ENCODE measurements around the gene PYGB.
"Not testable (repeated sequence)": the region's sequence is repeated elsewhere in the genome, so short reads cannot be mapped to it uniquely, and the experiment has no call there.

PYGB gene

DNA sequence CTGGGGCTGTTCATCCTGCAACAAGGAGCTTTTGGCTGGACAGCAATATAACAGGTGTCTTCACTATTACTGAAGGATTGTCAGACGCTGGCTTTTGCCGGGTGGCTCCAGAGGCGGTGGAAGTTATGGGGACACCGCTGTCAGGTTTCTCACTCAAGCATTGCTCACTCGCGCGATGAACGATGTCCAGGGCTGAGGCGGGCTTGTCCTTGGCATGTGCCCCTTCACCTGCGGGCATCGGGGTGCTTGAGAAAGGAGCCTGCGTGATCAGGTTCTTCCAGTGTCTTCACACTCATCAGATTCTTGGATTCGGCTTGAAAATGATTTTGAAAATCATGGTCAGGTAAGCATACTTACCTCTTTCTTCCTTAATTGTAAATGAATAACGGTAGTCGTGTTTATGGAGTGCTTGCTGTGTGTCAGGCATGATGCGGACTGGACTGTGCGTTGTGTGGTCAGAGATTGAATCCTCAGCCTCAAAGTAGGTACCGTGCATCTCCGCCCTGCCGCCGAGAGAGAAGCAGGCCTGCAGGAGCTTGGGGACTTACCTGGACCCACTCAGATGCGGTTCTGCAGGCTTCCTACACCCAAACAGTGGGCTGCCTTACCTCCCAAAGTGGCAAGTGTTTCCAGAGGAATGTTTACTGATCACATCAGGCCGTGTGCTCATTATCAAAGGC lies 18.3 kb upstream of the PYGB start:
- TF ChIP-seq POLR2A (IDR thresholded peaks at IDR 0.05; ENCODE audit: low read depth, low read length) (no peak), POU2F2 (IDR thresholded peaks at IDR 0.05; ENCODE audit: low read depth, low read length) (no peak), POLR2AphosphoS5 (IDR thresholded peaks at IDR 0.05; ENCODE audit: low read depth, low read length) (no peak), SPI1 (IDR thresholded peaks at IDR 0.05; ENCODE audit: low read depth, low read length) (no peak), PAX5 (IDR thresholded peaks at IDR 0.05; ENCODE audit: insufficient read depth, low read length, severe bottlenecking) (no peak), TAF1 (IDR thresholded peaks at IDR 0.05; ENCODE audit: low read depth, low read length) (no peak)
- DNase-seq (ENCODE audit: insufficient read length, low spot score), result no peak
- peak; percentile 31 for FAIRE-seq

DNA sequence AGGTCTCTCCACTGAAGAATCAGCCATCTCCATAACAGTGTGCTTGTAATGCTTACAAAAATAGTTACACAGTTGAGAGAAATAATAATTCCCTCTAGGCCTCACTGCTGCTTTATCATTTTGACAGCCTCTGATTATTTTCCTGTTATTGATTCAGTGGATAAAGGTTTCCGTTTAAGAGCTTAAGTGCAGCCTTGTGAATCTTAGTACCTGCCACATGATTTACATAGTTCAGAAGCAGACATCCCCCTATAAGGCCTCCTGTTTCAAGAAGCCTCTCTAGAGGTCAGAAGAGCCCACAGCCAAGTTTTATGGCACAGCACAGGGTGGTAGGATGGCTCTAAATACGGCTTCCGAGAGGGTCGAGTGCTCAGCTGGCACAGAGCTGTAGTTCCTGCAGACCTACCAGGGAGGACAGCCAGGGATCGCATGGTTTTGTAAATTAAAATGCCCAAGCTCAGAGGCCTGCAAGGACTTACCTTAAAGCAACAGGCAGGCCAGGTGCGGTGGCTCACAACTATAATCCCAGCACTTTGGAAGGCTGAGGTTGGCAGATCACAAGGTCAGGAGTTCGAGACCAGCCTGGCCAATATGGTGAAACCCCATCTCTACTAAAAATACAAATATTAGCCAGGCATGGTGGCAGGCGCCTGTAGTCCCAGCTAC lies 17.6 kb upstream of the PYGB start:
- peak; percentile 53 for DNase-seq (ENCODE audit: insufficient read length, low spot score)
- FAIRE-seq, result peak; percentile 64
- TF ChIP-seq SPI1 (IDR thresholded peaks at IDR 0.05; ENCODE audit: low read depth, low read length), result no peak
- no peak for TF ChIP-seq POLR2A (IDR thresholded peaks at IDR 0.05; ENCODE audit: low read depth, low read length)
- no peak for TF ChIP-seq POU2F2 (IDR thresholded peaks at IDR 0.05; ENCODE audit: low read depth, low read length)

GRCh38 chr20:25233016-25233772 lies 14.7 kb upstream of the PYGB start:
- DNase-seq (ENCODE audit: insufficient read length, low spot score) (no peak), FAIRE-seq (no peak)
- TF ChIP-seq SPI1 (IDR thresholded peaks at IDR 0.05; ENCODE audit: low read depth, low read length) (no peak), PAX5 (IDR thresholded peaks at IDR 0.05; ENCODE audit: insufficient read depth, low read length, severe bottlenecking) (no peak), POLR2AphosphoS5 (IDR thresholded peaks at IDR 0.05; ENCODE audit: low read depth, low read length) (no peak), TAF1 (IDR thresholded peaks at IDR 0.05; ENCODE audit: low read depth, low read length) (no peak), POU2F2 (IDR thresholded peaks at IDR 0.05; ENCODE audit: low read depth, low read length) (no peak), POLR2A (IDR thresholded peaks at IDR 0.05; ENCODE audit: low read depth, low read length) (no peak)

DNA sequence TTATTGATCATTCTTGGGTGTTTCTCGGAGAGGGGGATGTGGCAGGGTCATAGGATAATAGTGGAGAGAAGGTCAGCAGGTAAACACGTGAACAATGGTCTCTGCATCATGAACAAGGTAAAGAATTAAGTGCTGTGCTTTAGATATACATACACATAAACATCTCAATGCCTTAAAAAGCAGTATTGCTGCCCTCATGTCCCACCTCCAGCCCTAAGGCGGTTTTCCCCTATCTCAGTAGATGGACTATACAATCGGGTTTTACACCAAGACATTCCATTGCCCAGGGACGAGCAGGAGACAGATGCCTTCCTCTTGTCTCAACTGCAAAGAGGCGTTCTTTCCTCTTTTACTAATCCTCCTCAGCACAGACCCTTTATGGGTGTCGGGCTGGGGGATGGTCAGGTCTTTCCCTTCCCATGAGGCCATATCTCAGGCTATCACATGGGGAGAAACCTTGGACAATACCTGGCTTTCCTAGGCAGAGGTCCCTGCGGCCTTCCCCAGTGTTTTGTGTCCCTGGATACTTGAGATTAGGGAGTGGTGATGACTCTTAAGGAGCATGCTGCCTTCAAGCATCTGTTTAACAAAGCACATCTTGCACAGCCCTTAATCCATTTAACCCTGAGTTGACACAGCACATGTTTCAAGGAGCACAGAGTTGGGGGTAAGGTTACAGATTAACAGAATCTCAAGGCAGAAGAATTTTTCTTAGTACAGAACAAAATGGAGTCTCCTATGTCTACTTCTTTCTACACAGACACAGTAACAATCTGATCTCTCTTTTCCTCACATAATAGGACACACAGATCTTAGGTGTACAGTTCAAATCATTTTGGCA lies 13.7 kb upstream of the PYGB start:
- DNase-seq (ENCODE audit: insufficient read length, low spot score); FAIRE-seq: not testable (repeated sequence)

GRCh38 chr20:25236450-25237304 lies 11.2 kb upstream of the PYGB start:
- DNase-seq (ENCODE audit: insufficient read length, low spot score) (no peak), FAIRE-seq (no peak)
- TF ChIP-seq POLR2A (IDR thresholded peaks at IDR 0.05; ENCODE audit: low read depth, low read length), result no peak
- TF ChIP-seq SPI1 (IDR thresholded peaks at IDR 0.05; ENCODE audit: low read depth, low read length), result no peak
- TF ChIP-seq POLR2AphosphoS5 (IDR thresholded peaks at IDR 0.05; ENCODE audit: low read depth, low read length), result no peak
- TF ChIP-seq TAF1 (IDR thresholded peaks at IDR 0.05; ENCODE audit: low read depth, low read length), result no peak
- TF ChIP-seq POU2F2 (IDR thresholded peaks at IDR 0.05; ENCODE audit: low read depth, low read length), result no peak
- no peak for TF ChIP-seq PAX5 (IDR thresholded peaks at IDR 0.05; ENCODE audit: insufficient read depth, low read length, severe bottlenecking)

DNA sequence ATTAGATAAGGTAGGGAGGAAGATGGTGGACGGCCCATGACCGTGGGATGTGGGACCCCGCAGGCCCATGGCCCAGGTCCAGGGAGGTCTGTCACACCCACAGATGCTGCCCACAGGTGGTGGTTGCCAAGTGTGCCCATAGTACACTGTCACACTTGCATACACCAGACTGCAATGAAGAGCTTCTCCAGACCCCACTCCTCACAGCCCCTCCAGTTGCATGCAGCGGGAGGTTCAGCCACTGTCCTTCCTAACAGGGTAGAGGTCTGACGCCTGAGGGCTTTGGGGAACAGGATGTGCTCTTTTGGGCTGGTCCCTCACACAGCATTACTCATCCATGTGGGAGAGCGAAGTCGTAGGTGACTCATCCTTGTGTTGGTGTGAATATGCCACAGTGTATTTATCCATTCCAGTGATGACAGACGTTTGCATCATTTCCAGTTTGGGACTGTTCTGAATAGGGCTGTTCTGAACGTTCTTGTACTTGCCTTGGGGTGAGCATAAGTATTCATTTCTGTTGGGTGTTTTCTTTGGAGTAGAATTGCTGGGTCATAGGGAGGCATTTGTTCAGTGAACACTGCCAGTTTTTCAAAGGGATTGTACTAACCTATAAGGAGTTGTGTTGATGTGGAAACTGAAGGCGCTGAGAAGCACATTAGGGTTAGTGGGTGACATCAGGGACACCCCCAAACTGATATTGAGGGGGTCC lies 10.1 kb upstream of the PYGB start:
- no peak for TF ChIP-seq POLR2A (IDR thresholded peaks at IDR 0.05; ENCODE audit: low read depth, low read length)
- no peak for TF ChIP-seq SPI1 (IDR thresholded peaks at IDR 0.05; ENCODE audit: low read depth, low read length)
- TF ChIP-seq TAF1 (IDR thresholded peaks at IDR 0.05; ENCODE audit: low read depth, low read length), result no peak
- no peak for FAIRE-seq
- no peak for DNase-seq (ENCODE audit: insufficient read length, low spot score)

- FAIRE-seq, result no peak
- TF ChIP-seq PAX5 (IDR thresholded peaks at IDR 0.05; ENCODE audit: insufficient read depth, low read length, severe bottlenecking), result no peak
- TF ChIP-seq POU2F2 (IDR thresholded peaks at IDR 0.05; ENCODE audit: low read depth, low read length), result no peak
- no peak for DNase-seq (ENCODE audit: insufficient read length, low spot score)
These were observed 9.4 kb upstream of the PYGB start for GRCh38 chr20:25238319-25239037.
